CD4-positive, alpha-beta memory T cell (primary cell): ENCODE measurements around the gene PPP1R18. TPM values are rescaled to one million over a fixed set of nuclear protein-coding genes. Genes with fewer than 3 reads are reported as not detected.
A peak's percentile ranks its signal among the peaks of the same experiment; 100 is the strongest.
"Not testable (repeated sequence)": the region's sequence is repeated elsewhere in the genome, so short reads cannot be mapped to it uniquely, and the experiment has no call there.

Source experiments
- CTCF ChIA-PET: fragments of 350-600 bp; sonication (Branson Sonifier 250); formaldehyde crosslinking; loops from one replicate; lab custom pipeline; 2021; ENCODE audit warnings: inconsistent platforms; ENCODE audit not compliant: partially characterized antibody; lab: Charles Lee
- POLR2A ChIA-PET: fragments of 350-600 bp; sonication (Branson Sonifier 250); formaldehyde crosslinking; loops from one replicate; lab custom pipeline; 2021; ENCODE audit not compliant: partially characterized antibody; lab: Charles Lee
- DNase-seq, 5 donors: peaks; one replicate each; pipeline versions ENCODE4 v3.0.0 to v3.0.0-alpha.2; 2020 to 2022; ENCODE audit warnings: mixed read lengths in 1 of 5
- H3K27ac ChIP-seq: one replicate; pipeline ENCODE4 v1.7.0; 2013; ENCODE audit warnings: low read depth, low read length
- H3K27me3 ChIP-seq: 2 replicates; pipeline ENCODE4 v1.7.0; 2013; ENCODE audit warnings: mild to moderate bottlenecking, low read length, moderate library complexity; ENCODE audit not compliant: insufficient read depth
- H3K36me3 ChIP-seq: 2 replicates; pipeline ENCODE4 v1.7.0; 2013; ENCODE audit warnings: mild to moderate bottlenecking, low read length, moderate library complexity; ENCODE audit not compliant: insufficient read depth
- H3K4me1 ChIP-seq: 2 replicates; pipeline ENCODE4 v1.7.0; 2013; ENCODE audit warnings: mild to moderate bottlenecking, low read length, moderate library complexity; ENCODE audit not compliant: insufficient read depth
- H3K4me3 ChIP-seq, 2 donors: one replicate each; pipeline ENCODE4 v1.7.0; 2013; ENCODE audit warnings: low read length in 2 of 2, mild to moderate bottlenecking in 1 of 2
- H3K9me3 ChIP-seq, 2 donors: one replicate each; pipeline ENCODE4 v1.7.0; 2013; ENCODE audit warnings: low read length in 2 of 2, control low read depth in 1 of 2; ENCODE audit not compliant: control insufficient read depth in 1 of 2
- H3K27ac Mint-ChIP-seq, 7 donors: one replicate each; pipeline ENCODE4 v1.8.0; 2020 to 2021; ENCODE audit warnings: mixed read lengths in 7 of 7, mild to moderate bottlenecking in 6 of 7, inconsistent platforms in 3 of 7, moderate library complexity in 3 of 7
- H3K27me3 Mint-ChIP-seq, 2 donors: one replicate each; pipeline ENCODE4 v1.8.0; 2020 to 2021; ENCODE audit warnings: mixed read lengths in 2 of 2
- H3K36me3 Mint-ChIP-seq, 2 donors: one replicate each; pipeline ENCODE4 v1.8.0; 2020 to 2021; ENCODE audit warnings: mixed read lengths in 2 of 2, inconsistent platforms in 1 of 2, mild to moderate bottlenecking in 1 of 2
- H3K4me1 Mint-ChIP-seq, 4 donors: one replicate each; pipeline ENCODE4 v1.8.0; 2020 to 2021; ENCODE audit warnings: mixed read lengths in 4 of 4, mild to moderate bottlenecking in 1 of 4
- H3K4me3 Mint-ChIP-seq, 8 donors: one replicate each; pipeline ENCODE4 v1.8.0; 2020 to 2021; ENCODE audit warnings: mixed read lengths in 8 of 8, mild to moderate bottlenecking in 7 of 8, moderate library complexity in 6 of 8, inconsistent platforms in 3 of 8
- H3K9me3 Mint-ChIP-seq, 8 donors: one replicate each; pipeline ENCODE4 v1.8.0; 2020 to 2021; ENCODE audit warnings: mixed read lengths in 8 of 8, mild to moderate bottlenecking in 5 of 8, inconsistent platforms in 3 of 8, moderate library complexity in 1 of 8
- intact Hi-C: fragments of 100-400 bp; cut with micrococcal nuclease; formaldehyde crosslinking; loops from one replicate; pipeline ENCODE4 v1.15.1; 2023
- polyA plus RNA-seq, 2 donors: library from polyadenylated mRNA; unstranded; fragments of 300-500 nt; fragmentation: Illumina TruSeq; gene quantifications; one replicate each; pipeline ENCODE4 v1.2.3, GENCODE V29; 2021
- total RNA-seq, 2 experiments: library from RNA; stranded (reverse); gene quantifications; one replicate each; pipeline ENCODE4 v1.2.3, GENCODE V29; 2021

The PPP1R18 gene
- total and polyA plus RNA-seq, 4 experiments from 2014 or later: 68.2 to 127 (median 120) TPM

DNA sequence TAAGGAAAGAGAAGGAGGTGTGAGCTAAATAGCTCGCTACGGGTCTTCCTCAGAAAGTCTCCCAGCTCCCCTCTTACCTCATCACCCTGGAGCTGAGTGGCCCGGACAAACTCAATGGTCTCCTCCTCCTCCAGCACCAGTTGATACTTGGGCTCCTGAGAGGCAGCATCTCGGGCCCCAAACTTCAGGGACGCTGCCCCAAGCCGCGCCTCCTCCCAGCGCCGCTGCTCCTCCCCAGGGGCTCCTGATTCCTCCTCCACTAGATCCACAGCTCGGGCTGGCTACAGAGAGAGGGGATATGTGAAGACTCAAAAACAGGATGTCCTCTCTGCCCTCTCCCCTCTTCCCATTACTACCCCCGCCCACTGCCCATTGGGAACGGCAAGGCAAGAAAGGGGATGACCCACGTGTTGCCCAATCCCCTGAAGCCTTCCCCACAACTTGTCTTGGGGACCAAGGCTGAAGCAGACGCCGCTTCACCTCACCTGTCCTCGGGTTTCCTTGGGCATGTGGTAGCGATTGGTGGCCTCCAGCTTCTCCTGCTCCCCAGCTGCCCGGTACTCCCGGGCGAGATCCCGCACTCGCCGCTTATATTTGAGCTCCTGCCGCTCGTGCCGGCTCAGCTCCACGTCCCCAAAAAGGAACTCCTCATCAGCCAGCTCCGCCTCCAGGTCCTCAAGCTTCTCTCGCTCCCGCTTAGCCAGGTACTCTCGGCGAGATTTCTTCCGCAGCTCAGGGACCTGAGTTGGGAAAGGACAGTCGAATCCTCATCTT lies 21.3 kb downstream of the PPP1R18 start:
- no peak overlapping the region for H3K4me3 Mint-ChIP-seq
- intact Hi-C loops: no loop called here
- H3K27me3 Mint-ChIP-seq: no peaks in the 10 kb centered on the region
- no peak overlapping the region for H3K27ac Mint-ChIP-seq
- peaks cover 7 to 12% (median 9%) of the 10 kb centered on the region in 4 donors for H3K4me1 Mint-ChIP-seq
- H3K36me3 Mint-ChIP-seq: peaks cover 42 to 68% of the 10 kb centered on the region in 2 donors
- Histone ChIP-seq H3K4me1 (no peaks in the 10 kb centered on the region), H3K36me3 (peaks cover 52% of the 10 kb centered on the region), H3K27ac (no peak overlapping the region), H3K27me3 (no peaks in the 10 kb centered on the region), H3K4me3 (no peak overlapping the region), H3K9me3 (no peaks in the 10 kb centered on the region)
- ChIA-PET CTCF (interaction anchor here (1.2 to 1.6 kb wide), 3 partner anchors 57 to 125 kb away, joined by 4 to 5 read pairs (median 5); no protein-coding TSS in a partner anchor), POLR2A (interaction anchor here (1.2 to 1.9 kb wide), 3 partner anchors 7 to 50 kb away, joined by 3 to 5 read pairs (median 4); partner anchors contain the start of genes DHX16, MRPS18B and PPP1R10)
- no peaks in the 10 kb centered on the region for H3K9me3 Mint-ChIP-seq
- DNase-seq: no peak

DNA sequence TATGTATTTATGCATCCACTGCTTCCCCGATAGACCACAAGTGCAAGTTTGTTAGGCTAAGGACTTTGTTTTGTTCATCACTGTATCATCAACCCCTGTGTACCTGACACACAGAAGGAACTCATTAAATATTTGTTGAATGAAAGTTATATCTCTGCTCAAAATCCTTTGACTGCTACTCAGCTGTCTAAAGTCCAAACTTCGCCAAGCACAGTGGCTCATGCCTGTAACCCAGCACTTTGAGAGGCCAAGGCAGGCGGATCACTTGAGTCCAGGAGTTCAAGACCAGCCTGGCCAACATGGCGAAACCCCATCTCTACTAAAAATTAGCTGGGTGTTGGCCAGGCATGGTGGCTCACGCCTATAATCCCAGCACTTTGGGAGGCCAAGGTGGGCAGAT lies 28.5 kb downstream of the PPP1R18 start:
- H3K9me3 Mint-ChIP-seq, H3K4me1 Mint-ChIP-seq, H3K9me3 ChIP-seq, H3K4me3 ChIP-seq, H3K4me3 Mint-ChIP-seq, intact Hi-C loops, H3K4me1 ChIP-seq, H3K27ac ChIP-seq, H3K27me3 Mint-ChIP-seq, H3K27me3 ChIP-seq, DNase-seq, CTCF ChIA-PET: not testable (repeated sequence)
- POLR2A ChIA-PET: interaction anchor here (3.0 kb wide), 1 partner anchor 40 kb away, joined by 8 read pairs; the partner anchor contains the start of genes MRPS18B and PPP1R10
- peaks cover 83% of the 10 kb centered on the region for H3K36me3 ChIP-seq
- peak overlapping the region in 1 of 7 donors; percentile 88 for H3K27ac Mint-ChIP-seq
- H3K36me3 Mint-ChIP-seq: peaks cover 62 to 80% of the 10 kb centered on the region in 2 donors

DNA sequence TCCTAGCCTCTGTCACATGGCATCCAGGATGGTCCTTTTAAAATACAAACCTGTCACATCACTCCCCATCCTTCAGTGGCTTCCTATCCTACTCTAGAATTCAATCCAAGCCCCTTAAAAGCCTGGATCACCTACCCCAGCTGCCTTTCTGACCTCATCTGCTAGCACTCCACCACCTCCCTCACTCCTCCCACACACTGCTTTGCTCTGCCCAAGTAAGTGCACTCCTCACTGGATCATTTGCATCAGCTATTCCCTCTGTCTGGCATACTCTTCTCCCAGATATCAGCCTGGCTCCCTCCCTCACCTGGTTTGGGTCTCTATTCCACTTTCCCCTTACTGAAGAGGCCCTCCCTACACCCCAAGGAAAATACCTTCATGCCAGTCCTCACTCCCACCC lies 29.0 kb downstream of the PPP1R18 start:
- Mint-ChIP-seq H3K36me3 (peaks cover 59 to 80% of the 10 kb centered on the region in 2 donors), H3K4me1 (peaks cover 0 to 3% (median 0%) of the 10 kb centered on the region in 4 donors), H3K27me3 (no peaks in the 10 kb centered on the region), H3K27ac (peak overlapping the region in 3 of 7 donors; percentile 10 to 88 (median 47)), H3K4me3 (no peak overlapping the region), H3K9me3 (no peaks in the 10 kb centered on the region)
- ChIA-PET POLR2A (interaction anchor here (3.0 kb wide), 1 partner anchor 40 kb away, joined by 8 read pairs; the partner anchor contains the start of genes MRPS18B and PPP1R10), CTCF (no interaction called here)
- DNase-seq: no peak
- intact Hi-C loops: no loop called here
- Histone ChIP-seq H3K4me3 (no peak overlapping the region), H3K9me3 (no peaks in the 10 kb centered on the region), H3K36me3 (peaks cover 83% of the 10 kb centered on the region), H3K27me3 (no peaks in the 10 kb centered on the region), H3K27ac (no peak overlapping the region), H3K4me1 (no peaks in the 10 kb centered on the region)

DNA sequence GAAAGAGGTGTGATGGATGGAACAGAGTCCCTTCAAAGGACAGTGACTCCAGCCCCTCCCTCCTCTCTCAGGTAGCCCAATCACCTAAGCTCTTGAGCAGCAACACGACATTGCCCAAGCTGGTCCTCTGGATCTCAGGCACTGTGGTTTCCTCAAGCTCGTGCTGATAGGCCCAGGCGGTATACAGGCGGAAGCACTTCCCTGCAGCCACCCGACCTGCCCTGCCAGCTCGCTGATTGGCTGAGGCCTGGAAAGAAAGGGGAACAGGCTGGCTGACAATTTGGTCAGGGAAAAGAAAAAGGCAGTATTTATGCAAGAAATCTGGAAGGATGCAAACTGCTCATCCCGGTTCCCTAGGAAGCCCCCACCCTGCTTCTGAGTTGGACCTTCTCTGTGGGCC lies 29.9 kb downstream of the PPP1R18 start:
- Mint-ChIP-seq H3K36me3 (peaks cover 54 to 79% of the 10 kb centered on the region in 2 donors), H3K27ac (no peak overlapping the region), H3K27me3 (no peaks in the 10 kb centered on the region), H3K4me1 (peaks cover 0 to 3% (median 0%) of the 10 kb centered on the region in 4 donors), H3K9me3 (no peaks in the 10 kb centered on the region), H3K4me3 (no peak overlapping the region)
- Histone ChIP-seq H3K9me3 (no peaks in the 10 kb centered on the region), H3K27ac (no peak overlapping the region), H3K27me3 (no peaks in the 10 kb centered on the region), H3K4me1 (no peaks in the 10 kb centered on the region), H3K36me3 (peaks cover 83% of the 10 kb centered on the region), H3K4me3 (no peak overlapping the region)
- intact Hi-C loops: no loop called here
- CTCF ChIA-PET: interaction anchor here (1.1 to 1.2 kb wide), 2 partner anchors 66 to 111 kb away, joined by 4 read pairs; no protein-coding TSS in a partner anchor
- DNase-seq: no peak
- POLR2A ChIA-PET: interaction anchor here (3.0 kb wide), 1 partner anchor 39 kb away, joined by 8 read pairs; the partner anchor contains the start of genes MRPS18B and PPP1R10

DNA sequence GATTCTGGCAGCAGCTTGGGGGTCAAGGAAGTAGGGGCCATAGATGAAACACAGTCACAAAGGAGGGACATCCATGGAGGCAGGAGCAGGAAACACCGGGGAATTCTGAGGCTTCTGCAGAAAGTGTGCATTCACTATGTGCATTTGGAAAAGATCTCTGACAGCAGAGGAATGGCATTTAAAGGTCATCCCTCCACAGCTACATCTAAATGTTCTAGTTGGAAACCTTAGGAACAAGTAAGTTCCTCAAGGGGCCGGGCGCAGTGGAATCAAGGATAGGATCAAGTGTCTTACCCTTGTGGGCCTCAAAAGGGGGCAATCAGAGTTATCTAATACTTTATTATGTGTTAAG lies 30.7 kb downstream of the PPP1R18 start:
- Histone ChIP-seq H3K27me3 (no peaks in the 10 kb centered on the region), H3K4me3 (no peak overlapping the region), H3K36me3 (peaks cover 86% of the 10 kb centered on the region), H3K9me3 (no peaks in the 10 kb centered on the region), H3K4me1 (no peaks in the 10 kb centered on the region), H3K27ac (no peak overlapping the region)
- no peaks in the 10 kb centered on the region for H3K27me3 Mint-ChIP-seq
- peak overlapping the region in 2 of 7 donors; percentile 15 to 29 for H3K27ac Mint-ChIP-seq
- H3K4me1 Mint-ChIP-seq: peaks cover 0 to 5% (median 0%) of the 10 kb centered on the region in 4 donors
- H3K4me3 Mint-ChIP-seq: no peak overlapping the region
- no peak for DNase-seq
- H3K36me3 Mint-ChIP-seq: peaks cover 56 to 81% of the 10 kb centered on the region in 2 donors
- ChIA-PET CTCF (interaction anchor here (1.1 to 1.2 kb wide), 2 partner anchors 67 to 111 kb away, joined by 4 read pairs; no protein-coding TSS in a partner anchor), POLR2A (interaction anchor here (1.1 to 3.0 kb wide), 2 partner anchors 38 to 43 kb away, joined by 3 to 8 read pairs; partner anchors contain the start of genes MRPS18B and PPP1R10)
- no peaks in the 10 kb centered on the region for H3K9me3 Mint-ChIP-seq
- intact Hi-C loops: no loop called here

DNA sequence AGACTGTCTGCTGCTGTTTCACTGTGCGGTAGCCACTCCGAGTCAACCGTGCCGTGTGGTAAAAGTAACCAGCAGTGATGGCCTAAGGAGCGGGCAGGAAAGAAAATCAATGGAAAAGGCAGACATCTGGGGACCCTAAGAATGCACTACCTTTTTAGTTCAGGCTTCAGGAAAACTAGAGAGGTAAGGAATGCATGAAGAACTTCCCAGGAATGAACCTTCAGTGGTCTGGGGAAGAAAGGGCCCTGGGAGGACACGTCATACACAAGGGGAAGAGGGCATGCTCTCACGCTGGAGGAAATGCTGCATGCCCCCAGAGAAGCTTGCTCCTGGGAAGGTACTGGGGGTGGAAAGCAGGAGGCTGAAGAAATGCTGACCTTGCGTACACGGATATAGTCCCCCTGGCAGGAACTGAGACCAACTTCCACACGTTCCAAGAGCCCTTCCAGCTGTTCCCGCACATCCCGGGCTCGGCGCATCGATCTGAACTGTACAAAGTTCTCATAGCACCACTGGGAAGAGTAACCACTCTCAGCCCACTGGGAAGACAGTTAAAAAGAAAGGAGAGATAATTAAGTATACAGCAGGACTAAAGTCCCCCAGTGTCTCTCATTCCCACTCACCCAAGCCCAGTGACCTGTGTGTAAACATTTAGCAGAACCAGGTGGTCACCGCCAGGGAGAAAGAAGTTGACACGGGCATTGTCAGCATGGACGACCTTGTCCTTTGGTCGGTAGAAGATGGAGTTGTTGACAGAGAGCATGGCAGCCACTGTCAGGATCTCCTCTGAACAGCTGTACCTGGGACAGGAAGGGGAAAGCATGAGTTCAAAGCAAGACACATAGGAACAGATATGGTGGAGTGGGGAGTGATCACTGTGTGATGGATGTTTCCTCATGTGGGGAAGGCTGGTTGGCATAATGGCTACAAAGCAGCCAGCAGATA lies 31.4 kb downstream of the PPP1R18 start:
- Histone ChIP-seq H3K4me1 (no peaks in the 10 kb centered on the region), H3K4me3 (no peak overlapping the region), H3K27me3 (no peaks in the 10 kb centered on the region), H3K36me3 (peaks cover 82% of the 10 kb centered on the region), H3K27ac (no peak overlapping the region), H3K9me3 (no peaks in the 10 kb centered on the region)
- H3K4me1 Mint-ChIP-seq: peaks cover 0 to 5% (median 0%) of the 10 kb centered on the region in 4 donors
- peaks cover 54 to 79% of the 10 kb centered on the region in 2 donors for H3K36me3 Mint-ChIP-seq
- H3K27me3 Mint-ChIP-seq: no peaks in the 10 kb centered on the region
- ChIA-PET CTCF (interaction anchor here (1.1 kb wide), 1 partner anchor 110 kb away, joined by 4 read pairs; no protein-coding TSS in a partner anchor), POLR2A (interaction anchor here (1.1 to 3.0 kb wide), 2 partner anchors 37 to 42 kb away, joined by 3 to 8 read pairs; partner anchors contain the start of genes MRPS18B and PPP1R10)
- no peak overlapping the region for H3K4me3 Mint-ChIP-seq
- intact Hi-C loops: no loop called here
- H3K9me3 Mint-ChIP-seq: no peaks in the 10 kb centered on the region
- H3K27ac Mint-ChIP-seq: peak overlapping the region in 4 of 7 donors; percentile 15 to 69 (median 52)
- DNase-seq: no peak
